Smooth muscle cell (in vitro differentiated cells): Measurements from ENCODE around the gene TRUB1. TPM values are rescaled to one million over a fixed set of nuclear protein-coding genes. Genes with fewer than 3 reads are reported as not detected.

ENCODE experiments used
- DNase-seq: peaks from one replicate; lab custom pipeline; 2025; ENCODE audit not compliant: unreplicated experiment; lab: John Stamatoyannopoulos, UW
- H2AFZ ChIP-seq: fragments of 200-600 bp; sonication (generic); 2 replicates; pipeline ENCODE4 v1.6.0; 2016; ENCODE audit warnings: antibody characterized with exemption, low read depth, mild to moderate bottlenecking
- H3F3A ChIP-seq: fragments of 200-600 bp; sonication (generic); 2 replicates; pipeline ENCODE4 v1.6.0; 2017; ENCODE audit warnings: antibody characterized with exemption, low read depth
- H3K27ac ChIP-seq: fragments of 200-600 bp; sonication (generic); 2 replicates; pipeline ENCODE4 v1.5.1; 2016; ENCODE audit warnings: low read depth, mild to moderate bottlenecking
- H3K27me3 ChIP-seq: fragments of 200-600 bp; sonication (generic); 2 replicates; pipeline ENCODE4 v1.6.1; 2016; ENCODE audit warnings: low read depth, mild to moderate bottlenecking
- H3K36me3 ChIP-seq: fragments of 200-600 bp; sonication (generic); 2 replicates; pipeline ENCODE4 v1.5.1; 2016; ENCODE audit warnings: low read depth
- H3K4me1 ChIP-seq: fragments of 200-600 bp; sonication (generic); 2 replicates; pipeline ENCODE4 v1.5.1; 2016; ENCODE audit warnings: low read depth
- H3K4me2 ChIP-seq: fragments of 200-600 bp; sonication (generic); 2 replicates; pipeline ENCODE4 v1.6.0; 2016; ENCODE audit warnings: mild to moderate bottlenecking
- H3K4me3 ChIP-seq: fragments of 200-600 bp; sonication (generic); 2 replicates; pipeline ENCODE4 v1.5.1; 2016; ENCODE audit warnings: mild to moderate bottlenecking
- H3K79me2 ChIP-seq: fragments of 200-600 bp; sonication (generic); 2 replicates; pipeline ENCODE4 v1.6.0; 2016; ENCODE audit warnings: low read depth, mild to moderate bottlenecking
- H3K9ac ChIP-seq: fragments of 200-600 bp; sonication (generic); 2 replicates; pipeline ENCODE4 v1.6.0; 2016; ENCODE audit warnings: low read depth
- H3K9me3 ChIP-seq: fragments of 200-600 bp; sonication (generic); replicated peaks from 2 replicates; pipeline ENCODE4 v1.5.1; 2016; ENCODE audit warnings: low read depth
- H4K20me1 ChIP-seq: fragments of 200-600 bp; sonication (generic); 2 replicates; pipeline ENCODE4 v1.6.0; 2016; ENCODE audit warnings: low read depth
- WGBS: methylation state at CpG from one replicate; pipeline ENCODE4 v1.1.7; 2016; ENCODE audit warnings: low lambda C conversion rate; 5-methylcytosine and 5-hydroxymethylcytosine counted together
- polyA plus RNA-seq: library from polyadenylated mRNA; unstranded; fragments of >200 nt; fragmentation: Nextera tagmentation; extraction: Ambion mirVana; gene quantifications from 2 replicates; pipeline ENCODE4 v1.2.1, GENCODE V29; 2016
- total RNA-seq: library from RNA; depleted of rRNA; stranded (reverse); fragments of >200 nt; gene quantifications from 2 replicates; pipeline ENCODE4 v1.2.3, GENCODE V29; 2014
- TF ChIP-seq, protein P1 (sequence below): fragments of 200-600 bp; sonication (generic); IDR thresholded peaks from 2 replicates; pipeline ENCODE4 v1.5.1; 2017; ENCODE audit warnings: borderline replicate concordance, mild to moderate bottlenecking, antibody characterized with exemption; ENCODE audit not compliant: insufficient read depth, poor library complexity, severe bottlenecking

The TRUB1 gene
- total and polyA plus RNA-seq, 2 experiments from 2014 or later, result 10.8 to 25.4 TPM

DNA sequence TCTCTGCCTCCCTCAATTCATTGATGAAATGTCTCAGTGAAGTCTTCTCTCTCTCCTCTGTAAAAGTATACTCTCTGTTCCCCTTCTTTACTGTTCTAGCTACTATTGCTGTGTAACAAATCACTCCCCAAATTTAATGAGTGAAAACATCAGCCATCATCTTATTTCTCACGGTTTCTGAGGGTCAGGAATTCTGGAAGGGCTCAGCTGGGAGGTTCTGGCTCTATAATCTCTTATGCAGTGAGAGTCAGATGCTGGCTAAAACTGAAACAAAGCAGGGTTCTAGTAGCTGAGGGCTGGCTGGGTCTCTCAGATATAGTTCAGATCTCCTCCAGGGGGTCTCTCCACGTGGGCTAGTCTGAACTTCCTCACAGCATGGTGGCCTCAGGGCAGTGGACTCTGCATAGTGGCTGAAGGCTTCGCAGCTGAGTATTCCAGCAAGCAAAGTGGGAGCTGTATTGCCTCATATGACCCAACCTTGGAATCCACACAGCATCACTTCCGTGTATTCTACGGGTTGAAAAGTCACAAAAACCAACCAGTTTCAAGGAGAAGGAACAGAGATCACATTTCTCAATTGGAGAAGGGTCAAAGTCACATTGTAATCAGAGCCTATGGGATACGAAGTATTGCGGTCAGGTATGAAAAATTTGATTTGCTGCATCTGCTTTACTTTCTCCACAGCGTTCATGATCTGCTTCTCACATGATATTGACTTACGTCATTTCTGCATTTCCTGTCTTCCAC is 80.4 kb downstream of the TRUB1 start:
- H4K20me1 ChIP-seq, result no peaks in the 10 kb centered on the region
- no peak overlapping the region for H3K4me3 ChIP-seq
- H2AFZ ChIP-seq, result no peak overlapping the region
- no peak overlapping the region for H3K4me2 ChIP-seq
- no peak for DNase-seq
- no peaks in the 10 kb centered on the region for H3K36me3 ChIP-seq
- no peaks in the 10 kb centered on the region for H3K27me3 ChIP-seq
- H3K9ac ChIP-seq, result no peak overlapping the region
- 83% methylated on average over 9 of the region's 9 CpGs for WGBS
- no peaks in the 10 kb centered on the region for H3K79me2 ChIP-seq
- no peak overlapping the region for H3K27ac ChIP-seq
- no peaks in the 10 kb centered on the region for H3F3A ChIP-seq
- no peaks in the 10 kb centered on the region for H3K9me3 ChIP-seq
- TF ChIP-seq, protein P1, sequence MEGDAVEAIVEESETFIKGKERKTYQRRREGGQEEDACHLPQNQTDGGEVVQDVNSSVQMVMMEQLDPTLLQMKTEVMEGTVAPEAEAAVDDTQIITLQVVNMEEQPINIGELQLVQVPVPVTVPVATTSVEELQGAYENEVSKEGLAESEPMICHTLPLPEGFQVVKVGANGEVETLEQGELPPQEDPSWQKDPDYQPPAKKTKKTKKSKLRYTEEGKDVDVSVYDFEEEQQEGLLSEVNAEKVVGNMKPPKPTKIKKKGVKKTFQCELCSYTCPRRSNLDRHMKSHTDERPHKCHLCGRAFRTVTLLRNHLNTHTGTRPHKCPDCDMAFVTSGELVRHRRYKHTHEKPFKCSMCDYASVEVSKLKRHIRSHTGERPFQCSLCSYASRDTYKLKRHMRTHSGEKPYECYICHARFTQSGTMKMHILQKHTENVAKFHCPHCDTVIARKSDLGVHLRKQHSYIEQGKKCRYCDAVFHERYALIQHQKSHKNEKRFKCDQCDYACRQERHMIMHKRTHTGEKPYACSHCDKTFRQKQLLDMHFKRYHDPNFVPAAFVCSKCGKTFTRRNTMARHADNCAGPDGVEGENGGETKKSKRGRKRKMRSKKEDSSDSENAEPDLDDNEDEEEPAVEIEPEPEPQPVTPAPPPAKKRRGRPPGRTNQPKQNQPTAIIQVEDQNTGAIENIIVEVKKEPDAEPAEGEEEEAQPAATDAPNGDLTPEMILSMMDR, result no peak
- no peaks in the 10 kb centered on the region for H3K4me1 ChIP-seq

DNA sequence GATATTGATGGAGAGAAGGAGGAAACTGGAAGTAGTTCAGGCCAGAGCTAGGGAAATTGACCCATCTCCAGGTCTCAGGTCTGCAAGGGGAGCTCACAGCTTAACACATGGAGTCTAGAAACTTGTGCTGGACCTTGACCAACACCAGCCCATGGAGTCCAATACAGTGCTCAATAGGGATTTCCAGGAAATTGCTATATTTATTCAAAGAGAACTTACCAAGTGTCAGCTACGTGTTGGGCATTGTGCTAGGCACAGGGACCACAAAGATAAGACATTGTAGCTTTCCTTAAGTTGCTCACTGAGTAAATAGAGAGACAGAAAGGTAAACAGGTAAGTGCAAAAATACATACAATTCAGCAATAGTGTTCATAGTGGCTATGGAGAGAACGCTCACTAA is 82.5 kb downstream of the TRUB1 start:
- Histone ChIP-seq H3F3A (no peaks in the 10 kb centered on the region), H3K79me2 (no peaks in the 10 kb centered on the region), H3K4me1 (no peaks in the 10 kb centered on the region), H3K4me2 (no peak overlapping the region), H3K4me3 (no peak overlapping the region), H2AFZ (no peak overlapping the region), H3K27me3 (no peaks in the 10 kb centered on the region), H3K27ac (no peak overlapping the region), H3K36me3 (no peaks in the 10 kb centered on the region), H3K9ac (no peak overlapping the region), H3K9me3 (no peaks in the 10 kb centered on the region), H4K20me1 (no peaks in the 10 kb centered on the region)
- 91% methylated on average over 2 of the region's 2 CpGs for WGBS
- no peak for DNase-seq
- TF ChIP-seq, protein P1, result no peak

DNA sequence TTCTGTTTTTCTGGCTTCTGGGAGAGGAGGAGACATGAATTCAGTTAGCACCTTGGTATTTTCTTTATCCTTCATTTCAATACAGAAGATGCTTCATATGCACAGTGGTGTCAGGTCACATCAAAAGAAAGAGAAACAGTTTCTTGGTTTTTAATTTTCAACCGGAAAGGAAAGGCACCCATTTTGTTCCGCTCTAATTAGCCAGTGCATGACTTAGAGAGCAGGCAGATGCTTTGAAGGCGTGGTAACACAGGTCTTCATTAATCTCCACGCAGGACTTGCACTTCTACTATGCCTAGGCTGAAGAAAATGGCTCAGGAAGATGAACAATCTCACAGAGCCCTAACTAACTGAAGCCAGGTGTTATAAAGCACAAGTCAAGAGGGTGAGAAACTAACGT is 84.7 kb downstream of the TRUB1 start:
- H4K20me1 ChIP-seq, result no peaks in the 10 kb centered on the region
- H3K27me3 ChIP-seq, result no peaks in the 10 kb centered on the region
- H3K4me3 ChIP-seq, result no peak overlapping the region
- no peak for DNase-seq
- no peak overlapping the region for H3K9ac ChIP-seq
- no peaks in the 10 kb centered on the region for H3K9me3 ChIP-seq
- TF ChIP-seq, protein P1, result no peak
- H3F3A ChIP-seq, result no peaks in the 10 kb centered on the region
- no peaks in the 10 kb centered on the region for H3K4me1 ChIP-seq
- no peak overlapping the region for H3K27ac ChIP-seq
- H3K4me2 ChIP-seq, result no peak overlapping the region
- H3K36me3 ChIP-seq, result no peaks in the 10 kb centered on the region
- WGBS, result 85% methylated on average over 5 of the region's 5 CpGs
- H2AFZ ChIP-seq, result no peak overlapping the region
- H3K79me2 ChIP-seq, result no peaks in the 10 kb centered on the region

DNA sequence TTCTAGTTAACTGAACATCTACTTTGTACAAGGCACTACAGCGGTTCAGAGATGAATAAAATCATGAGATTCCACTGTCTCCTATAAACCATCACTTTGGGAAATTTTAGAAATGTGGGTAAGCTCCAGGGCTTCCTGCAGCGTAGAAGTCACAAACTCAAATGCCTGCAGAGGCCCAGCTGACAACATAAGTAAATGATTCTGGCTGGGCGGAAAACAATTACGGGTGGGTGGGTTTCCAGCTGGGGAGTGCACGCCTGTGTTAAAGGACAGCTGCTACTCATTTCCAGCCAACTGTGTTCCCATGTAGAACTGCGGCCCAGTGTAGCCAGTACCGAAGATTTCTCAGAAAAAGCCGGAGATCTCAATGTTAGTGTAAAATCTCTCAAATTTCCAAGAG is 85.7 kb downstream of the TRUB1 start:
- TF ChIP-seq, protein P1, result no peak
- WGBS, result 96% methylated on average over 8 of the region's 8 CpGs
- Histone ChIP-seq H3K4me1 (no peaks in the 10 kb centered on the region), H3F3A (no peaks in the 10 kb centered on the region), H3K79me2 (no peaks in the 10 kb centered on the region), H3K4me3 (no peak overlapping the region), H3K36me3 (no peaks in the 10 kb centered on the region), H3K9me3 (no peaks in the 10 kb centered on the region), H3K27me3 (no peaks in the 10 kb centered on the region), H2AFZ (no peak overlapping the region), H3K27ac (no peak overlapping the region), H3K9ac (no peak overlapping the region), H3K4me2 (no peak overlapping the region), H4K20me1 (no peaks in the 10 kb centered on the region)
- DNase-seq, result no peak
